PC-3 (cell line): ENCODE results near the gene PKNOX2. TPM values are rescaled to one million over a fixed set of nuclear protein-coding genes. Genes with fewer than 3 reads are reported as not detected.

Source experiments
- ATAC-seq: fragments of 200-7000 bp; cut with Tn5 transposase; 2 replicates; pipeline ENCODE4 v1.9.1; 2020; ENCODE audit warnings: mild to moderate bottlenecking, moderate library complexity
- BruUV-seq: library from RNA; stranded (reverse); fragments of 400-500 nt; replicated peaks from 2 replicates; lab custom pipeline; 2021; lab: Mats Ljungman, UMichigan
- CTCF ChIA-PET: fragments of 300-600 bp; sonication (Branson Sonifier 250); formaldehyde crosslinking; loops from one replicate; lab custom pipeline; 2022; ENCODE audit warnings: antibody characterized with exemption; lab: Charles Lee
- POLR2A ChIA-PET: fragments of 300-600 bp; sonication (Branson Sonifier 250); formaldehyde crosslinking; loops from one replicate; lab custom pipeline; 2022; ENCODE audit warnings: antibody characterized with exemption; ENCODE audit not compliant: unreplicated experiment; lab: Charles Lee
- DNase-seq: peaks from one replicate; pipeline ENCODE4 v3.0.0-alpha.2; 2015
- H2AFZ ChIP-seq: fragments of 300-600 bp; sonication (generic); 2 replicates; pipeline ENCODE4 v1.6.0; 2016; ENCODE audit warnings: antibody characterized with exemption, low read length
- H3F3A ChIP-seq: fragments of 300-600 bp; sonication (generic); one replicate; pipeline ENCODE4 v1.6.0; 2017; ENCODE audit warnings: antibody characterized with exemption, low read length, control low read depth, mild to moderate bottlenecking; ENCODE audit not compliant: unreplicated experiment
- H3K27ac ChIP-seq: fragments of 300-600 bp; sonication (generic); 2 replicates; pipeline ENCODE4 v1.5.1; 2016; ENCODE audit warnings: mild to moderate bottlenecking, low read length
- H3K27me3 ChIP-seq: fragments of 300-600 bp; sonication (generic); 2 replicates; pipeline ENCODE4 v1.6.1; 2016; ENCODE audit warnings: low read length, mixed read lengths
- H3K36me3 ChIP-seq: fragments of 300-600 bp; sonication (generic); 2 replicates; pipeline ENCODE4 v1.6.1; 2016; ENCODE audit warnings: low read depth, mixed run types, low read length, mixed read lengths
- H3K4me1 ChIP-seq: fragments of 300-600 bp; sonication (generic); 2 replicates; pipeline ENCODE4 v1.5.1; 2016; ENCODE audit warnings: low read length; ENCODE audit not compliant: insufficient read depth
- H3K4me2 ChIP-seq: fragments of 300-600 bp; sonication (generic); 2 replicates; pipeline ENCODE4 v1.6.0; 2016; ENCODE audit warnings: low read length
- H3K4me3 ChIP-seq: fragments of 300-600 bp; sonication (generic); 2 replicates; pipeline ENCODE4 v1.5.1; 2016; ENCODE audit warnings: mild to moderate bottlenecking, low read length, mixed read lengths
- H3K79me2 ChIP-seq: fragments of 300-600 bp; sonication (generic); 2 replicates; pipeline ENCODE4 v1.6.1; 2017; ENCODE audit warnings: low read length, mixed read lengths
- H3K9ac ChIP-seq: fragments of 300-600 bp; sonication (generic); 2 replicates; pipeline ENCODE4 v1.6.0; 2016; ENCODE audit warnings: mild to moderate bottlenecking, low read length
- H3K9me2 ChIP-seq: fragments of 300-600 bp; sonication (generic); replicated peaks from 2 replicates; pipeline ENCODE4 v1.6.1; 2016; ENCODE audit warnings: mixed run types, low read length, mixed read lengths
- H3K9me3 ChIP-seq: fragments of 300-600 bp; sonication (generic); 2 replicates; pipeline ENCODE4 v1.6.1; 2016; ENCODE audit warnings: low read length, mixed read lengths
- H4K20me1 ChIP-seq: fragments of 300-600 bp; sonication (generic); 2 replicates; pipeline ENCODE4 v1.6.1; 2016; ENCODE audit warnings: low read length, mixed read lengths
- CTCF ChIP-seq: fragments of 300-600 bp; sonication (generic); conservative IDR thresholded peaks from 2 replicates; pipeline ENCODE4 v1.5.1; 2017; ENCODE audit warnings: antibody characterized with exemption, low read depth, mild to moderate bottlenecking, low read length
- EZH2 ChIP-seq: fragments of 300-600 bp; sonication (generic); IDR thresholded peaks from one replicate; pipeline ENCODE4 v1.6.1; 2017; ENCODE audit warnings: antibody characterized with exemption, mild to moderate bottlenecking, low read length; ENCODE audit not compliant: unreplicated experiment
- EZH2phosphoT487 ChIP-seq: fragments of 300-600 bp; sonication (generic); IDR thresholded peaks from 2 replicates; pipeline ENCODE4 v1.6.1; 2018; ENCODE audit warnings: mild to moderate bottlenecking, antibody characterized with exemption, low read length, borderline replicate concordance
- intact Hi-C: fragments of 100-400 bp; cut with micrococcal nuclease; formaldehyde crosslinking; loops from 2 replicates; pipeline ENCODE4 v1.9.0; 2023
- total RNA-seq: library from RNA; depleted of rRNA; stranded (reverse); fragments of >200 nt; gene quantifications from 2 replicates; pipeline ENCODE4 v1.2.3, GENCODE V29; 2014

The PKNOX2 gene
- total RNA-seq, 1 experiment from 2014 or later, result not detected

DNA sequence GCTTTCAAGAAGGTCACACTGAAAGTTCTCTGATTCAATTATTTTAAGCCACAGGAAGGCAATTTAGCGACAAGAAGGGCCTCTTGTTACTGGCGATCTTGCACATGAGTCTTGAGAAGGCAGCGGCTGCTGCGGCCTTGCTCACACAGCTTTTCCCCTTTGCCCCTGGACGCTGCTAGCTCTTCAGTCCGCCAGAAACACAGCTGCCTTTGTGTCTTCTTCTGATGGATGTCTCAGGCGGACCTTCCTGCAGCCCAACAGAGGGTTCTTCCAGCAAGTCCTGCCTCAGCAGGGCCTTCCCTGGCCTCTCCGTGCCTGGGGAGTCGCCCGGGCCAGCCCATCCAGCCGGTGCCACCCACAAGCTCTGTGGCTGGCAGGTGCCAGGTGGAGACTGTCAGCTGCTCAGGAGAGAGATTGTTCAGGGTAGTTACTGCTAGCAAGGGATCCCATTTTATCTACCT lies 59.4 kb downstream of the PKNOX2 start:
- intact Hi-C loops, result no loop called here
- POLR2A ChIA-PET, result no interaction called here
- Histone ChIP-seq H3K9ac (no peak overlapping the region), H4K20me1 (no peaks in the 10 kb centered on the region), H3K4me1 (no peaks in the 10 kb centered on the region), H3K9me3 (no peaks in the 10 kb centered on the region), H3F3A (no peaks in the 10 kb centered on the region), H3K27me3 (peaks cover 88% of the 10 kb centered on the region), H3K36me3 (no peaks in the 10 kb centered on the region), H3K9me2 (no peaks in the 10 kb centered on the region), H2AFZ (no peak overlapping the region), H3K27ac (no peak overlapping the region), H3K4me2 (no peak overlapping the region), H3K79me2 (no peaks in the 10 kb centered on the region), H3K4me3 (no peak overlapping the region)
- no peak for DNase-seq
- no peak for TF ChIP-seq CTCF
- TF ChIP-seq EZH2phosphoT487, result no peak
- no peak for TF ChIP-seq EZH2
- no peak for ATAC-seq
- no TSS peak for BruUV-seq
- CTCF ChIA-PET, result no interaction called here

DNA sequence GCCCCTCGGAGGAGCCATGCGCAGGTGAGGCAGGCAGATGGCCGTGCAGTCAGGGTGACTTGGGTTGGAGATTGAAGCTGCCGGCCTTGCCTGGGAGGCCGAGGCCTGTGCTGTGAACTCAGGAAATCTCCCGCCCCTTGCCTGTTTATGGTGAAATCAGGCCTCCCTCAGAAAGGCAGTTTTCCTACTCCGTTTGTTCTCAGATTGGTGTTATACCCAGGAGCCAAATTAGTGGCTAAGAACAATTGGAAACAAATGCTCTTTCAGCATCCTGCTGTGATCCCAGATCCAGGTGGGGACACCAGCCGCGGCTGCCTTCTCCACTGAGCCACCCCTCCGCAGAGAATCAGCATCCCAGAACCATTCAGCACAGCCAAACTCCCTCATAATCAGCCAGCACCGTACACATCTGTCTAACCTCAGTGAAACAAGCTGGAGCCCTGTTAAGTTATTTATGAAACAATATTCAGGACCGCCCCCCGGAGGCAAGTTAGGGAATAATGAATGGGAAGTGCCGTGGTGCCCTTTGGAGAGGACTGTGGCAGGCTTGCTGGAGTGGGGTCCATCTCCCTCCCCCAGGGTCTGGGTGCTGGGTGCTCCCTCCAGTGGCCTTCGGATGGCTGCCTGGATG lies 60.0 kb downstream of the PKNOX2 start:
- ChIA-PET CTCF (no interaction called here), POLR2A (no interaction called here)
- H3K4me1 ChIP-seq, result no peaks in the 10 kb centered on the region
- H3K4me2 ChIP-seq, result no peak overlapping the region
- BruUV-seq, result no TSS peak
- no peaks in the 10 kb centered on the region for H3K9me3 ChIP-seq
- H4K20me1 ChIP-seq, result no peaks in the 10 kb centered on the region
- no peaks in the 10 kb centered on the region for H3K9me2 ChIP-seq
- TF ChIP-seq EZH2phosphoT487, result no peak
- peak; percentile 58 for TF ChIP-seq CTCF
- no peaks in the 10 kb centered on the region for H3K79me2 ChIP-seq
- H3K27me3 ChIP-seq, result peaks cover 88% of the 10 kb centered on the region
- DNase-seq (peak; percentile 45), ATAC-seq (peak; percentile 55; the same call in 1 of the 2 replicates)
- no peaks in the 10 kb centered on the region for H3K36me3 ChIP-seq
- H3F3A ChIP-seq, result no peaks in the 10 kb centered on the region
- H2AFZ ChIP-seq, result no peak overlapping the region
- intact Hi-C loops, result no loop called here
- H3K4me3 ChIP-seq, result no peak overlapping the region
- no peak overlapping the region for H3K9ac ChIP-seq
- no peak overlapping the region for H3K27ac ChIP-seq

DNA sequence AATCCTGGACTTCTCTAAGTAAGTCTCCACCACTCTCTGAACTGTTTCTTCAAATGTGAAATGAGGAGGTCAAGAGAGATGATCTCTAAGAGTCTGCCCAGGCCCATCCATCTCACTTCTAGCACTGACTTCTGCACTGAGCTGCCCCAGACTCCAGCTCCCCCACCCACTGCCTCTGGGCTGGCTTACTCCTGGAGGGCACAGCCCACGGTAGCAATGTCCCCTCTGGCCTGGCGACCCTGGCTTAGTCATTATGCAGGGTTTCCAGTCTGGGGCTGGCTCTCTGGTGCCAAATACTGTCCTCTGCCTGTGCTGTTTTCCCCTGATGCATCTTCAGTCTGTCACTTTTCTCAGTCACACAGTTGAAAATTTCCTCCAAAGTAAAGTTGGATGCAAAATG lies 60.9 kb downstream of the PKNOX2 start:
- intact Hi-C loops, result no loop called here

More for the DNA sequence above, 60.9 kb downstream of the PKNOX2 start:
- no peak overlapping the region for H3K4me2 ChIP-seq
- H2AFZ ChIP-seq, result no peak overlapping the region
- TF ChIP-seq EZH2phosphoT487, result no peak
- TF ChIP-seq CTCF, result no peak
- no peak for TF ChIP-seq EZH2
- no peaks in the 10 kb centered on the region for H4K20me1 ChIP-seq
- H3K9me2 ChIP-seq, result no peaks in the 10 kb centered on the region
- no peaks in the 10 kb centered on the region for H3K36me3 ChIP-seq
- H3F3A ChIP-seq, result no peaks in the 10 kb centered on the region
- H3K9me3 ChIP-seq, result no peaks in the 10 kb centered on the region
- H3K27ac ChIP-seq, result no peak overlapping the region
- H3K79me2 ChIP-seq, result no peaks in the 10 kb centered on the region
- ATAC-seq (no peak), DNase-seq (no peak)
- H3K9ac ChIP-seq, result no peak overlapping the region
- no TSS peak for BruUV-seq
- peaks cover 82% of the 10 kb centered on the region for H3K27me3 ChIP-seq
- ChIA-PET POLR2A (no interaction called here), CTCF (no interaction called here)
- no peaks in the 10 kb centered on the region for H3K4me1 ChIP-seq
- H3K4me3 ChIP-seq, result no peak overlapping the region
